Measurements from ENCODE around the gene WDR77.

- TF ChIP-seq POLR2AphosphoS5 (IDR thresholded peaks at IDR 0.05; ENCODE audit: insufficient read depth in 1 of 2, low read depth in 1 of 2) (no peak), POLR2A (IDR thresholded peaks at IDR 0.05) (no peak), CTCF (IDR thresholded peaks at IDR 0.05) (no peak)
These were observed 12.7 kb upstream of the WDR77 start for GRCh38 chr1:111461765-111462164.

Measured in vagina (tissue), 2 donors.